OCI-M1 (cell line): Measurements from ENCODE around the gene ATP5PF.
A peak's percentile ranks its signal among the peaks of the same experiment; 100 is the strongest.
"Not testable (repeated sequence)": the region's sequence is repeated elsewhere in the genome, so short reads cannot be mapped to it uniquely, and the experiment has no call there.

Experiments used
- DNase-seq: peaks from one replicate; lab custom pipeline; 2025; lab: John Stamatoyannopoulos, UW

Gene ATP5PF

GRCh38 chr21:25734904-25735645 is at the start of gene ATP5PF, which contains the start of gene GABPA:
ATP5PF (minus strand) TSS chr21:25734904; CDS start chr21:25729794, 5,110 bp downstream.
GABPA (plus strand) TSS chr21:25734972; CDS start chr21:25741599, 6,627 bp downstream.
- peak; percentile 98 for DNase-seq

- not testable (repeated sequence) for DNase-seq
Observed at GRCh38 chr21:25778126-25778875, 43.6 kb upstream of the ATP5PF start.

GRCh38 chr21:25776440-25776839 is 41.7 kb upstream of the ATP5PF start:
- no peak for DNase-seq

GRCh38 chr21:25772686-25773085 is 38.0 kb upstream of the ATP5PF start:
- peak; percentile 68 for DNase-seq

GRCh38 chr21:25767921-25768320 is 33.2 kb upstream of the ATP5PF start:
- DNase-seq = no peak

- no peak for DNase-seq
Observed at GRCh38 chr21:25764065-25764464, 29.4 kb upstream of the ATP5PF start.

GRCh38 chr21:25760677-25761076 is 26.0 kb upstream of the ATP5PF start:
- no peak for DNase-seq

GRCh38 chr21:25760061-25760460 is 25.4 kb upstream of the ATP5PF start:
- no peak for DNase-seq

- DNase-seq = no peak
Observed at GRCh38 chr21:25759573-25759972, 24.9 kb upstream of the ATP5PF start.

- no peak for DNase-seq
Observed at GRCh38 chr21:25757531-25757930, 22.8 kb upstream of the ATP5PF start.

- no peak for DNase-seq
Observed at GRCh38 chr21:25756190-25756932, 21.7 kb upstream of the ATP5PF start.

GRCh38 chr21:25752416-25752815 is 17.7 kb upstream of the ATP5PF start:
- no peak for DNase-seq

GRCh38 chr21:25750085-25750484 is 15.4 kb upstream of the ATP5PF start:
- DNase-seq = no peak

- no peak for DNase-seq
Observed at GRCh38 chr21:25744854-25745253, 10.2 kb upstream of the ATP5PF start.

- DNase-seq = no peak
Observed at GRCh38 chr21:25742900-25743299, 8.2 kb upstream of the ATP5PF start.

GRCh38 chr21:25737421-25737820 is 2.7 kb upstream of the ATP5PF start:
- peak; percentile 31 for DNase-seq

GRCh38 chr21:25735646-25736597 is 1.2 kb upstream of the ATP5PF start:
- peak; percentile 87 for DNase-seq

GRCh38 chr21:25734654-25734903 is 125 bp downstream of the ATP5PF start:
- DNase-seq = no peak

GRCh38 chr21:25733859-25734653 is 648 bp downstream of the ATP5PF start:
- DNase-seq = peak; percentile 59

- DNase-seq = no peak
Observed at GRCh38 chr21:25732091-25732760, 2.5 kb downstream of the ATP5PF start.
